PC-3 (cell line): ENCODE measurements around the gene PPWD1. TPM values are rescaled to one million over a fixed set of nuclear protein-coding genes. Genes with fewer than 3 reads are reported as not detected.
A peak's percentile ranks its signal among the peaks of the same experiment; 100 is the strongest.

Experiments
- ATAC-seq: fragments of 200-7000 bp; cut with Tn5 transposase; 2 replicates; pipeline ENCODE4 v1.9.1; 2020; ENCODE audit warnings: mild to moderate bottlenecking, moderate library complexity
- BruUV-seq: library from RNA; stranded (reverse); fragments of 400-500 nt; replicated peaks from 2 replicates; lab custom pipeline; 2021; lab: Mats Ljungman, UMichigan
- CTCF ChIA-PET: fragments of 300-600 bp; sonication (Branson Sonifier 250); formaldehyde crosslinking; loops from one replicate; lab custom pipeline; 2022; ENCODE audit warnings: antibody characterized with exemption; lab: Charles Lee
- POLR2A ChIA-PET: fragments of 300-600 bp; sonication (Branson Sonifier 250); formaldehyde crosslinking; loops from one replicate; lab custom pipeline; 2022; ENCODE audit warnings: antibody characterized with exemption; ENCODE audit not compliant: unreplicated experiment; lab: Charles Lee
- DNase-seq: peaks from one replicate; pipeline ENCODE4 v3.0.0-alpha.2; 2015
- H2AFZ ChIP-seq: fragments of 300-600 bp; sonication (generic); 2 replicates; pipeline ENCODE4 v1.6.0; 2016; ENCODE audit warnings: antibody characterized with exemption, low read length
- H3F3A ChIP-seq: fragments of 300-600 bp; sonication (generic); one replicate; pipeline ENCODE4 v1.6.0; 2017; ENCODE audit warnings: antibody characterized with exemption, low read length, control low read depth, mild to moderate bottlenecking; ENCODE audit not compliant: unreplicated experiment
- H3K27ac ChIP-seq: fragments of 300-600 bp; sonication (generic); 2 replicates; pipeline ENCODE4 v1.5.1; 2016; ENCODE audit warnings: mild to moderate bottlenecking, low read length
- H3K27me3 ChIP-seq: fragments of 300-600 bp; sonication (generic); 2 replicates; pipeline ENCODE4 v1.6.1; 2016; ENCODE audit warnings: low read length, mixed read lengths
- H3K36me3 ChIP-seq: fragments of 300-600 bp; sonication (generic); 2 replicates; pipeline ENCODE4 v1.6.1; 2016; ENCODE audit warnings: low read depth, mixed run types, low read length, mixed read lengths
- H3K4me1 ChIP-seq: fragments of 300-600 bp; sonication (generic); 2 replicates; pipeline ENCODE4 v1.5.1; 2016; ENCODE audit warnings: low read length; ENCODE audit not compliant: insufficient read depth
- H3K4me2 ChIP-seq: fragments of 300-600 bp; sonication (generic); 2 replicates; pipeline ENCODE4 v1.6.0; 2016; ENCODE audit warnings: low read length
- H3K4me3 ChIP-seq: fragments of 300-600 bp; sonication (generic); 2 replicates; pipeline ENCODE4 v1.5.1; 2016; ENCODE audit warnings: mild to moderate bottlenecking, low read length, mixed read lengths
- H3K79me2 ChIP-seq: fragments of 300-600 bp; sonication (generic); 2 replicates; pipeline ENCODE4 v1.6.1; 2017; ENCODE audit warnings: low read length, mixed read lengths
- H3K9ac ChIP-seq: fragments of 300-600 bp; sonication (generic); 2 replicates; pipeline ENCODE4 v1.6.0; 2016; ENCODE audit warnings: mild to moderate bottlenecking, low read length
- H3K9me2 ChIP-seq: fragments of 300-600 bp; sonication (generic); replicated peaks from 2 replicates; pipeline ENCODE4 v1.6.1; 2016; ENCODE audit warnings: mixed run types, low read length, mixed read lengths
- H3K9me3 ChIP-seq: fragments of 300-600 bp; sonication (generic); 2 replicates; pipeline ENCODE4 v1.6.1; 2016; ENCODE audit warnings: low read length, mixed read lengths
- H4K20me1 ChIP-seq: fragments of 300-600 bp; sonication (generic); 2 replicates; pipeline ENCODE4 v1.6.1; 2016; ENCODE audit warnings: low read length, mixed read lengths
- EZH2 ChIP-seq: fragments of 300-600 bp; sonication (generic); IDR thresholded peaks from one replicate; pipeline ENCODE4 v1.6.1; 2017; ENCODE audit warnings: antibody characterized with exemption, mild to moderate bottlenecking, low read length; ENCODE audit not compliant: unreplicated experiment
- EZH2phosphoT487 ChIP-seq: fragments of 300-600 bp; sonication (generic); IDR thresholded peaks from 2 replicates; pipeline ENCODE4 v1.6.1; 2018; ENCODE audit warnings: mild to moderate bottlenecking, antibody characterized with exemption, low read length, borderline replicate concordance
- intact Hi-C: fragments of 100-400 bp; cut with micrococcal nuclease; formaldehyde crosslinking; loops from 2 replicates; pipeline ENCODE4 v1.9.0; 2023
- total RNA-seq: library from RNA; depleted of rRNA; stranded (reverse); fragments of >200 nt; gene quantifications from 2 replicates; pipeline ENCODE4 v1.2.3, GENCODE V29; 2014; rRNA removed
- TF ChIP-seq, protein P1 (sequence below): fragments of 300-600 bp; sonication (generic); conservative IDR thresholded peaks from 2 replicates; pipeline ENCODE4 v1.5.1; 2017; ENCODE audit warnings: antibody characterized with exemption, low read depth, mild to moderate bottlenecking, low read length

The PPWD1 gene
- total RNA-seq, 1 experiment from 2014 or later, result 14.8 TPM

GRCh38 chr5:65625743-65626142, 62.6 kb downstream of the PPWD1 start:
- DNase-seq, result no peak
- Histone ChIP-seq H3K27ac (no peak overlapping the region), H4K20me1 (no peaks in the 10 kb centered on the region), H3K9me2 (no peaks in the 10 kb centered on the region), H3K4me1 (peaks cover 7% of the 10 kb centered on the region; the same call in 1 of the 2 replicates), H3K27me3 (no peaks in the 10 kb centered on the region), H3K4me2 (peak overlapping the region; percentile 83), H3K9ac (peak overlapping the region; percentile 78), H2AFZ (no peak overlapping the region; the same call in 1 of the 2 replicates), H3F3A (no peaks in the 10 kb centered on the region), H3K4me3 (peak overlapping the region; percentile 83), H3K9me3 (no peaks in the 10 kb centered on the region), H3K36me3 (no peaks in the 10 kb centered on the region), H3K79me2 (peaks cover 51% of the 10 kb centered on the region)
- ChIA-PET CTCF (no interaction called here), POLR2A (no interaction called here)
- TF ChIP-seq, protein P1, sequence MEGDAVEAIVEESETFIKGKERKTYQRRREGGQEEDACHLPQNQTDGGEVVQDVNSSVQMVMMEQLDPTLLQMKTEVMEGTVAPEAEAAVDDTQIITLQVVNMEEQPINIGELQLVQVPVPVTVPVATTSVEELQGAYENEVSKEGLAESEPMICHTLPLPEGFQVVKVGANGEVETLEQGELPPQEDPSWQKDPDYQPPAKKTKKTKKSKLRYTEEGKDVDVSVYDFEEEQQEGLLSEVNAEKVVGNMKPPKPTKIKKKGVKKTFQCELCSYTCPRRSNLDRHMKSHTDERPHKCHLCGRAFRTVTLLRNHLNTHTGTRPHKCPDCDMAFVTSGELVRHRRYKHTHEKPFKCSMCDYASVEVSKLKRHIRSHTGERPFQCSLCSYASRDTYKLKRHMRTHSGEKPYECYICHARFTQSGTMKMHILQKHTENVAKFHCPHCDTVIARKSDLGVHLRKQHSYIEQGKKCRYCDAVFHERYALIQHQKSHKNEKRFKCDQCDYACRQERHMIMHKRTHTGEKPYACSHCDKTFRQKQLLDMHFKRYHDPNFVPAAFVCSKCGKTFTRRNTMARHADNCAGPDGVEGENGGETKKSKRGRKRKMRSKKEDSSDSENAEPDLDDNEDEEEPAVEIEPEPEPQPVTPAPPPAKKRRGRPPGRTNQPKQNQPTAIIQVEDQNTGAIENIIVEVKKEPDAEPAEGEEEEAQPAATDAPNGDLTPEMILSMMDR, result no peak
- TF ChIP-seq EZH2phosphoT487 (no peak), EZH2 (no peak)
- intact Hi-C loops, result no loop called here
- BruUV-seq, result no TSS peak
- no peak for ATAC-seq

DNA sequence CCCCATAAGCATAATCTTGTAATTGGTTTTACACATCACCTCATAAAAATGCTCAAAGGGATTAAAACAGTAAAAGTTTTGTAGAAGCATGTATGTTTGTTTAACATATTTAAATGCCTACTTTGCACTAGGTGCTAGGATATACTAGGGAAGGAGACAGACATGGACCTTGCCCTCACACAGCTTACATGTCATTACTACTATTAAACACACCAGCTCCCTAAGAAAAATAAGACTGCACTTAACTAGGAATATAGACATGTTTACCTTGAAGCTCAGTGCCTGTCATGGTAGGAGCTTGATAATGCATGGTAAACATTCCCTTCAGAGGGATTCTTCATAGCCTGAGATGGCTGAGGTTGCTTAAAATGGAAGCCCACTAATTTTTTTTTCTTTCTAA, 67.9 kb downstream of the PPWD1 start:
- Histone ChIP-seq H3K9me2 (no peaks in the 10 kb centered on the region), H3K27ac (no peak overlapping the region), H3K4me2 (no peak overlapping the region), H3K9ac (no peak overlapping the region), H3K27me3 (no peaks in the 10 kb centered on the region), H4K20me1 (no peaks in the 10 kb centered on the region), H2AFZ (no peak overlapping the region), H3K4me1 (no peaks in the 10 kb centered on the region; the same call in 1 of the 2 replicates), H3K4me3 (no peak overlapping the region), H3F3A (no peaks in the 10 kb centered on the region), H3K9me3 (no peaks in the 10 kb centered on the region), H3K79me2 (peaks cover 20% of the 10 kb centered on the region), H3K36me3 (no peaks in the 10 kb centered on the region)
- BruUV-seq, result no TSS peak
- TF ChIP-seq EZH2 (no peak), EZH2phosphoT487 (no peak)
- intact Hi-C loops, result no loop called here
- ChIA-PET POLR2A (no interaction called here), CTCF (no interaction called here)
- ATAC-seq, result no peak
- DNase-seq, result no peak

Other genes with a start within 250 kb of the PPWD1 start
- gene ADAMTS6, start 81.4 kb upstream of the PPWD1 start, total RNA-seq, result 1.5 and 1.7 TPM in 2 replicates
- gene CENPK, start 128 bp upstream of the PPWD1 start, total RNA-seq, result 8.0 and 8.6 TPM in 2 replicates
- 4.7 and 7.7 TPM in 2 replicates for gene TRIM23, start 61.0 kb downstream of the PPWD1 start, total RNA-seq
- gene SHLD3, start 61.7 kb downstream of the PPWD1 start, total RNA-seq, result 1.4 and 1.6 TPM in 2 replicates
- 6.6 and 6.7 TPM in 2 replicates for gene TRAPPC13, start 61.7 kb downstream of the PPWD1 start, total RNA-seq
- gene SGTB, start 158.8 kb downstream of the PPWD1 start, total RNA-seq, result 0.98 and 1.1 TPM in 2 replicates
- gene NLN, start 158.9 kb downstream of the PPWD1 start, total RNA-seq, result 7.9 and 13.6 TPM in 2 replicates